Measurements from ENCODE around the gene ATP2B2.

Gene ATP2B2

DNA sequence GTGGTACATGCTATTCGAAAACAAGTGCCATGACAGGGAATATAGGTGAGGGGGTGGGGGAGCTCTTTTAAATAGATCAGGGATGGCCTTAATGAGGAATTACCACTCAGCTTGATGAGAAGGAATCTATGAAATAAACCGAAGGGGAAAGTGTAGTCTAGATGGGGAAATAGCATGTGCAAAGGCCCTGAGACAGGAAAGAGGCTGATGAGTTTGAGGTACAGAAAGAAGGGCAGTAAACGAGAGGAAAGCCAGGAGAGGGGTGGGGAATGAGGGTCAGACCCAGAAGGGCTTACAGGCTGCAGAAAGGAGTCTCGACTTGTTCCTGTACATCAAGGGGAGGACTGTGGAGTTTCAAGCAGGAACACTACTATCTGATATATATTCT, 12.2 kb downstream of the ATP2B2 start:
- no peak for DNase-seq (ENCODE audit: low spot score)

DNA sequence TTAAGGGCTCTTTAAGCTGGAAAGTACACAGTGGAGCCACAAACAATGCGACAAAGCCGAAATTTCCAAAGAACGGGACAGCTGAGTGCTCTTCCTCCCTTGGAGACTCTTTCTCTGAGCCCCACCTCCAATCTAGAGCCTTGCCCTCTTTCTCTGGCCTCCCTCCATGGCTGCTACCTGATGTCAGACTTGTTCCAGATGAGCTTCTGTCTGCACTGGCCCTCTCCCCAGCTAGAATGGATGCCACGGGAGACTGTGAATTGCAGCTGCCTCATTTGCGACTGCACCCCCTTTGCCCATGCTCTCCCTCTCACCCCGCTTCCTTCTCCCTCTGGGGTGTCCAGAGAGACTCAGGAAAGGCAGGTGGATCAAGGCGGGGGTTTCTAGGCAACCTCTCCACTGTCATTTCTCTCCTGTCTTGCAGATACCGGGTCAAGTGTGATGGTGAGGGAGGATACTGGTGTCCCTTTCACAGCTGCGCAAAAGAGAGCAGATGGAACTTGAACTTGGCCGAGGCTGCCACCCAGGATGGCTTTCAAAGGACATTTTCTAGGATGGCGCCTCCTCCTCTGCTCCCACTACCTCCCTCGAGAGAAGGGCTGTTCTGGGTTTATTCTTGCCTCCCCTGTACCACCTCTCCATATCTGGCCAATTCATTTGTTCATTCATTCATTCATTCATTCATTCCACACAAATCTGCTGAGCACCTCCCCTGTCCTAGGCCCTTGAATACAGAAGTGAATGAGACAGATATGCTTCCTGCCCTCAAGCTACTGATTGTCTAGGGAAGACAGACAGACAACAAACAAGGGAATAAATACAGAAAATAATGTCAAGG, 12.8 kb downstream of the ATP2B2 start:
- DNase-seq (ENCODE audit: low spot score): no peak

DNA sequence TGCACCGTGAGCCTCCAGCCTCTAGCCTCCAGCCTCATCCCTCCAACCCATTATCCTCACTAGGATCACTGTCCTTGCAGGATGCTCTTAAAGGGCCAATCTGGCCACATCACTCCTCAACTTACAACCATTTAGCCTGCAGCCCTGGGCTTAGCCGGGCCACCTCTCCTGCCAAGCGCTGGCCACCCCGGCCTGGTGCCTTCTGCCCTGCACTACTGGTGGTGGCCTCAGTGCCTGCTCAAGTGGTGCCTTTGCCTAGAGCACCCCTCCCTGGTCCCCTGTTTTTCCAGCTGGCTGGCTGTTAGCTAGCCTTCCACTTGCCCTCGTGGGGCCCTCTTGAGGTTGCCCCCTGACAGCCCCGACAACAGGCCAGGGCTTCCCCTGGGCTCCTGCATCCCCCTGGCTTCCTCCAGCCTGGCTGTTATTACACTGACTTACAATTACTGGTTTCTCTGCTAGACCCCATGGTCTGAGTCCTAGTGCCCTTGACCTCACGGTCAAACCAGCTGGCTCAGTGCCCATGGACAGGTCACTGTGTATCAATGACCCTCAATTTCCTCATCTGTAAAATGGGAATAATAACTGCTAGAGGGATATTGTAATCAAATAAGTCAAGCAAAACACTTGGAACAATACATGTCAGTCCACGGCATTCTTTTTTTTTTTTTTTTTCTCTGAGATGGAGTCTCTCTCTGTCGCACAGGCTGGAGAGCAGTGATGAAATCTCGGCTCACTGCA, 15.5 kb downstream of the ATP2B2 start:
- no peak for DNase-seq (ENCODE audit: low spot score)

DNA sequence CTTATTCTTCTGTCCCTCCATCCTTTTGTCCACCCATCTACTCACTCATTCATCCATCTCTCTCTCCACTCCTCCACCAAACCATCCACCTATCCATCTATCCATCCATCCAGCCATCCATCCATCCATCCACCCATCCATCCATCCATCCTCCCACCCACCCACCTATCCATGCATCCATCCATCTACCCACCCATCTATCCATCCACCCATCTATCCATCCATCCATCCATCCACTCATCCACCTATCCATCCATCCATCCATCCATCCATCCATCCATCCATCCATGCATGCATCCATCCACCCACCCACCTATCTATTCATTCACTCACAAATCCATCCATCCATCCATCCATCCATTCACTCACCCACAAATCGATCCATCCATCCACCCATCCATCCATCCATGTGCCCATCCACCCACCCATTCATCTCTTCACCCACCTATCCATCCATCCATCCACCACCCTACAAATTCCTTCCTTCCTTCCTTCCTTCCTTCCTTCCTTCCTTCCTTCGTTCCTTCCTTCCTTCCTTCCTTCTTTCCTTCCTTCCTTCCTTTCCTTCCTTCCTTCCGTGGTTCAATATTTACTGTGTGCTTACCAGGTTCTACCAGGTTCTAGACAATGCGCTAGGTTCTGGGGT, 17.3 kb downstream of the ATP2B2 start:
- no peak for DNase-seq (ENCODE audit: low spot score)

DNA sequence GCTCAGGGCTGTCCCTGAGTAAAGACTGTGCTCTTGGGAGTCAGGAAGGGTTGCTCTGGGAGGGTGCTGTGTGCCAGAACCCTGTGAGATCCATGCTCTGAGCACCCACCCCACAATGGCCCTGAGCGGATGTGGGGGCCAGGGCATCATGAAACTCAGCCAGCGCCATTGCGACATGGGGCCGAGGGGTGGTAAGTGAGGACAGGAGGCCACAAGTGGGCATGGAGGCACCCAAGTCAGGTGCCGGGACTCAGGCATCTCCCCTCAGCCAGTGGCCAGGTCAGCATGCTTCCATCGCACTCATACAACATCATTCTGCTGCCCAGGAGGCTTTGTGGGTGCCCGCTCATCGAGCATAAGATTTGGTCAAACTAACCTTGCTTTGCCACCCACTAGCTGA, 19.6 kb downstream of the ATP2B2 start:
- no peak for DNase-seq (ENCODE audit: low spot score)

DNA sequence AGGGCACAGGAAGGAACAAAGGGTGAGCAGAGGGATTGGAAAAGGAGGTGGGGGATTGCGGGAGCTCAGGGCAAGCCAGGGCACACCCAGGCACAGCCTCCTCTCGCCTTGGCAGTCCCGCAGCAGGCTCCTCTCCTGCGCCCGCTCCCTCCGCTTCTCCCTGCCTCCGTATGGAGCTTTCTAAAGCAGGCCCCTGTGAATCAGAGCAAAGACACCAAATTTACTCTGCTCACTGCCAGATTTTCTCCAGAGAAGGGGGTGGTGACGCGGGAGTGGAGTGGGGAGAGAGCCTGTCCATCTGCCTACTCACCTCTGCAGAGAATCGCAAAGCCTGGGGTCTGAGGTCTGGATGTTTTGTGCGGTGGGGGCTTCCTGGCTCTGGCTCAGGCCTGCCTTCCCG, 20.0 kb downstream of the ATP2B2 start:
- no peak for DNase-seq (ENCODE audit: low spot score)

DNA sequence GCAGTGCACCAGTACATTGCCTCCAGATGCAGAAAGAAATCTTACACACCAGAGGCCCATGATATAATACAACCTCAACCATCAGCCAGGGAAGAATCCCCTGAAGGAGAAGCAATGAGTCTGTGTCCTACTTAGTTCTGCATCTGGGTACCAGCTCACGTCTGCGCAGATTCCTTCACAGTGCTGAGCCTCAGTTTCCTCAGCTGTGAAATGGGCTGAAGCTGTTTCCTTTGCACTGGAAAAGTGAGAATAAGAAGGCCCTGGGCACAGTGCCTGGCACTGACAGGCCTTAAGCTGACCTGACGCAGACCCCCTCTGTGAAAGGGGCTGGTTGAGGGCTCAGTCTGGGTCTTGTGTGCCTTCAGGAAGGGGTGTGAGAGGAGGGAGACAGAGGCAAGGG, 20.7 kb downstream of the ATP2B2 start:
- no peak for DNase-seq (ENCODE audit: low spot score)

DNA sequence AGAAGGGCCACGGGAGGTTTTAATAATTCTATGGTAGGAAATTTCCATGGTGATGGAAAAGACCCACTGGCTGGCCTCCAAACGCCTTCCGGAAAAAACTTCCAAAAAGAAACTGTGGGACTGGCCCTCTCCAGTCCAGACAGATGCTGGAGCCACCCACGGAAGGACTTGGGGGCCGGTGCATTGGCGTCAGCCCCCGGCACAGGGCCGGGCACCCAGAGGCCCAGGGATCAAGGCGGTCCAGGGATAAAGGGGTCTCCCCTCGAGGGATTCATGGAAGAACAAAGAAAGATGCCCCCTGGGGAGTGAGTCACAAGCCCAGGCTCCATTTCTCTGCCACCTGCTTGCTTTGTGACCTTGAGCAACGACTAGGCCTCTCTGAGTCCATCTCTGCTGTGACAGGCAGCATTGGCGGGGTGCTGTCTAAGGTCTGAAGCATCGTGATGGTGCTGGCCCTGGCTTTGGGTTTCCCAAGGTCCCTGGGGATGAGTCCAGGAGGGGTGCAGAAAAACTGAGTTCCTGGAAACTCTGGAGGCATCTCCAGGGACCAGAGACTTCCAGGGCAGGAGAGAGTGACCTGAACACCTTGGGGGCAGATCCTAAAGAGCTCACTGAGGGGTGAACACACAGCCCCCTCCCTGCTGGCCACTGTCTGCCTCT, 21.6 kb downstream of the ATP2B2 start:
- no peak for DNase-seq (ENCODE audit: low spot score)

DNA sequence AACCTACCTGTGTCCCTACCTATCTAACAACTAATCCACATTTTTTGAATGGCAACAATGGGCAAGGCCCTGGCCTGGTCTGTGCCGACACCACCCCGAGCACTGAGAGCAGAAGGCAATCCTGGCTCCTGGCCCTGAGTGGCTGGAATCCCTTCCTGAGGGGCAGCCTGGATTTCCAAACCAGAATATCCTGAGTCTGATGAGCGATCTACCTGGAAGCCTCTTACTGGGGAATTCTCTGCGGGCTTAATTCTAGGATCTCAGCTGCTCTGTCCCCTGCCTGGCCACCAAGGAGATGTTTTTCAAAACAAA, 22.1 kb downstream of the ATP2B2 start:
- no peak for DNase-seq (ENCODE audit: low spot score)

DNA sequence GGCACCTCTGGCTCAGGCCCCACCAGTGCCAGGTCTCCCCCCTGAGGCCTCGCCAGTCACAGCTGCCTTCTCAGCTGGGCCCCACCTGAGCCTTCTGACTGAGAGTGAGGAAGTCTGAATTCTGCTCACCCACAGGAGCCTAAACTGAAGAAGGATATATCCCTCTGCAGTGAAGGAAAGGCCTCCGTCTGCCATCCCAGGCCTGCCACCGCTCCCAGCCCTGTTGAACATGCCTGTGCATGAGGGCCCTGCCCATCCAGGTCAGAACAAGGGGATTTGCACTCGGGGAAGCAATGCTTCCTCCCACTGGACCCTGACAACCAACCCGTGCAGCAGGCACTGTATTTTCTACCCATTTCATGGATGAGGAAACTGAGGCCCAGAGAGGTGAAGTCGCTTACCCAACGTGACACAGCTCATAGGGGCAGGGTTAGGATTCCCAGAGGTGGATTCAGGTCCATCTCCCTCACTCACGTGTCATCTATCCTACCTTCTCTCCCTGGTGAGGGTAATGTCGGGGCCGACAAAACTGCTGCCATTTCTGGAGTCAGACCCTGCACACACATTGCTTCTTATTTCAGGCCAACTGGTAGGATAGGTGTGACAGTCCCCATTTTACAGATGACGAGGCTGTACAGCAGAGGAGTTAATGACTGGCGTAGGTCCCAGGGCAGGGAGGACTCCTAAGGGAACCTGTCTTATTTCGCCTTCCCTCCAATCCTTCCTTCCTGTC, 22.6 kb downstream of the ATP2B2 start:
- DNase-seq (ENCODE audit: low spot score): no peak

DNA sequence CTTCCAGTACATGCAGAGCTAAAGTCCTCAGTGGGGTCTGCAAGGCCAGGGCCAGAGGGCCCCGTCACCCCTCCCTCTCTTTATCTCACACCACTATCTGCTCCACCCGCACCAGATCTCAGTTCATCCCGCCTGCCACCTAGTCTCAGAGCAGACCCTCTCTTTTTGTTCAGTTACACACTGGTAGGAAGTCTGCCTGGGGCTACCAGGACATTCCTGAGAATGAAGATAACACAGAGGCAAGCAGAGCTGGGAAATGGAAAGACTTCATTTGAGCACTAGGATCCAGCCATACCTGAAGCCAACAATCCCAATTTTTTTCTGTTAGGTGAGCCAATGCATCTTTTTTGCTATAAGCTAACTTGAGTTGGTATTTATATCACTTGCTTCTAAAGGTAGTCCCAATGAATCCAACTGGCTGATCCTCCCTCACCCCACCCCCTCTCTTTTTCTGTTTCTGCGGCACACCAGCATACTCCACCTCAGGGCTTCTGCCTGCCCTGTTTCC, 24.5 kb downstream of the ATP2B2 start:
- DNase-seq (ENCODE audit: low spot score): no peak

DNA sequence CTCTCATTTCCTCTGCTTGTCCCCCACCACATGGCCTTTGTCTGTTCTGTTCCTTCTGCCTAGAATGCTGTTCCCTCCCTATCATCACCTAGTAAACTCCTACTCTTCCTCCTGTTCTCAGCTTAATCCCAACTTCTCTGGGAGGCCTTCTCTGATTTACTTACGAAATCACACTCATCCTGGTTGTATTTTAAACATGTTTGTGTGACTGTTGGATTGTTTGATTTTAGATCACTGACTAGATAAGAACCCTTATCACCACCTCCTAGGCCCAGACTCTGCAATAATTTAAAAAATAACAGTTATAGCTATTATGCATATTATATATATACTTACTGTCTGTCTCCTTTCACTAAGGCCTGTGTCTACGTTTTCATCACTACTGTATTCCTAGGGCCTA, 26.1 kb downstream of the ATP2B2 start:
- no peak for DNase-seq (ENCODE audit: low spot score)

DNA sequence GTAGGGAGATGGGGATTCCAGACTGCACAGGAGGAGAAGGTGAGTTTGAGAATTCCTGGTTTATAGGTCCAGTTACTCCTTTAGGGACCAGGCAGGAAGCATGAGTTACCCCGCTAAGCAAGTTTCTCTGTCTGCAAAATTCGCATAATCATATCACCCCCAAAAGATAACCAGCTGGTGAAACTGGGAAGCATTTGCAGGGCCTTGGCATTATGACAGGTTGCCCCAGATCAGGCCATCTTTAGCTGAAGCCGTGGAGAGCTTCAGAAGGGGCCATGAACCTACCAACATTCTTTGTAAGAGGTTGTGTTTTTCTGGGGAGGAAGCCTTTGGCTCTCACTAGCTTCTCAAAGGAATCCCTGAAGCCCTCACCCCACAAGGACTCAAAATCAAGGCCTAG, 29.4 kb downstream of the ATP2B2 start:
- DNase-seq (ENCODE audit: low spot score): no peak

DNA sequence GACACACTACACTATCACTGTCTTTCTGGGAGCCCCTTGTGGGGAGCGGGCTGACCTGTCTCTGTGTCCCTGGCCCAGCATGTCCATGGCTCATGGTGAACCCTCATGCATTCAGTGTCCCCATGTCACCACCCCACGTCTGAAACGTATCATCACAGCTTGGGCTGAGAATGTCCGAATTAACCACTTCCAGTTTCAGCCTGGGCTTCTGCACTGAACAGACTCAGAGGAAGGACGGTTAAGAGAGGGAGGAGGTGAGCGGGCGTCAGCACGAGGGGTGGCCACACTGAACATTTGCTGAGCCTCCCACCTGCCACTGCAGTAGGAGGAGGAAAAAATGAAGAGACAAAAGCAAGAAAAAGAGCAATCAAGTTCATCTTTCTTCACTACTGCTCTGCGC, 30.5 kb downstream of the ATP2B2 start:
- no peak for DNase-seq (ENCODE audit: low spot score)

DNA sequence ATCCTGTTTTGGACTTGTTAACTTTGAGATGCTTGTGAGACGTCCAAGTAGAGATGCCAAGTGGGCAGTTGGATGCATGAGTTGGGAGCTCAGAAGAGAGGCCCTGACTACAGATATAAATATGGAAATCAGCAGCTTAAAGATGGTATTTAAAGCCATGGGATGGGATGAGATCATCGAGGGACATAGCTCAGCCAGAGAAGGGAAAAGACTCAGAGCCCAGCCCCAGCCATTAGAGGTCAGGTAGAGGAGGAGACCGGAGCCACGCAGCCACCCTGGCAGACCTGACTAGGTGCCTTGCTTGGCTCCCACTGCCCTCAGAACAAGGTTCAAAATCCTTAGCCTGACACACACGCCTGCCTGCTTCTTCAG, 31.1 kb downstream of the ATP2B2 start:
- DNase-seq (ENCODE audit: low spot score): no peak

DNA sequence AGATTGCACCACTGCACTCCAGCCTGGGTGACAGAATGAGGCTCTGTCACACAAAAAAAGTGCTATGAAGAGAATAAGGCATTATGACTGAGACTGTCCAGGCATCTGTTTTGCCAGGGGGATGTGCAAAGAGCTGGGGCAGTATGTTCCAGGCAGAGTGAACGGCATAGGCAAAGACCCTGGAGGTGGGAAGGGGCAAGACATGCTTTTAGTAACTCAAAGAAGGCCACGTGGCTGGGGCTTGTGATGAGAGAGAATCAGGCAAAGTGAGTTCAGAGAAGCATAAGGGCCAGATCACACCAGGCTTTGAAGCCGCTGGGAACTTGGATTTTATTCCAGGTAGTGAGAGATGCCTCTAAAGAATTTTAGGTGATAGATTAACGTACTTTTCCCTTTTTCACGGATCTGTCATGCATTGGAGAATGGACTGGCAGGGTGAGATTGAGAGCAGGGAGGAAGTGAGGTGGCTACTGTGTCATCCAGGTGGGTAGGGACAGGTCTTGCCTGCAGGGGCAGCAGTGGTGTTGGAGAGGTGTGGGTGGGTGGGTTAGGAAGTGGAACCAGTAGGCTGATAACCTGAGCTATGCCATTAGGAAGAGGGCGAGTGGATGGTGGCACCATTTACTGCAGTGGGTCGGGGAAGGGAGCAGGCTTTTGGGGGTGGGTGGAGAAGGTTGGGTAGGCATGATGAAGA, 31.7 kb downstream of the ATP2B2 start:
- DNase-seq (ENCODE audit: low spot score): no peak

DNA sequence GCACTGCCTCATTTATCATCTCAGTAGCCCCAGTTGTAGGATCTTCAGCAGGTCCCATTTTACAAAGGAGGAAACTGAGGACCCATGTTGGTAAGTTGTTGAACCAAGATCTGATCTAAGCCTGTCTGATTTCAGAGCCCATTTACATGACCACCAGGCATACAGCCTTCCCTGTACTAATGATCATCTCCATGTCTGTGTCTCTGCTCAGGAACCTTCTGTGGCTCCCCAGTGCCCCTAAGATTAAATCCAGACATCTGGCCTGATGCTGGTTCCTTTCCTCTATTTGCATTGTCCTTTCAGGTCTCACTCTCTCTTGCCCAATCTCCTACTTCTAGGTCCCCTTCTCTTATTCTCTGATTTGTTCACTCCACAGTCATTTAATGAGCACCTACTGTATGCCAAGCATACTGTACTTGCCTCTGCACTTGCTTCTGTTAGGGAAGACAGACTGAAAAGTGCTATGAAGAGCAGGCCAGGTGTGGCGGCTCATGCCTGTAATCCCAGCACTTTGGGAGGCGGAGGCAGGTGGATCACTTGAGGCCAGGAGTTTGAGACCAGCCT, 32.4 kb downstream of the ATP2B2 start:
- no peak for DNase-seq (ENCODE audit: low spot score)

DNA sequence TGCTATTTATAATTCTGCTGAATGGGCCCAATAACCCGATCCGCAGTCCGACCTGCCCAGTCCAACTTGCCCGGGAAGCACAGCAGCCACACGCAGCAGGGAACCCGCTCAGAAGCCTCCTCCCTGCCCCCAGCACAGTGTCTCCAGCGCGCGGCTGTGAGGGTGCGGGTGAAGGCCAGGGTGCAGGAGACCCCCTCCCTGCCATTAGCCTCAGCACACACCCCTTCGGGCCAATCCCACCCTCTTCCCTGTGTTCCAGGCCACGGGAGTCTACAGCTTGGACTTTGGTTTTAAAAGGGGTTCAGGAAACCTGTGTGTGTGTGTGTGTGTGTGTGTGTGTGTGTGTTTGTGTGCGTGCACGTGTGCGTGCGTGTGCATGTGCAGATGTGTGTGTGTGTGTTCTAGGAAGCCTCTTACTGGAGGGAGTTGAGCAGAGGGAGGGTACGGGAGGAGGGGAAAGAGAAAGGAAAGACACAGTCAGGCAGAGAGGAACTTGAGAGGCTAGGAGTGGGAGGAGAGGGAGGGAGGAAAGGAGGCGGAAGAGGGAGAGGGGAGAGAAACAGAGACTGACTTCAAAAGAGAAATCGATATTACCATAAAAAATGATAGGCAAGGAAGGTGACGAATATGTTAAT, 34.2 kb downstream of the ATP2B2 start:
- DNase-seq (ENCODE audit: low spot score): no peak

DNA sequence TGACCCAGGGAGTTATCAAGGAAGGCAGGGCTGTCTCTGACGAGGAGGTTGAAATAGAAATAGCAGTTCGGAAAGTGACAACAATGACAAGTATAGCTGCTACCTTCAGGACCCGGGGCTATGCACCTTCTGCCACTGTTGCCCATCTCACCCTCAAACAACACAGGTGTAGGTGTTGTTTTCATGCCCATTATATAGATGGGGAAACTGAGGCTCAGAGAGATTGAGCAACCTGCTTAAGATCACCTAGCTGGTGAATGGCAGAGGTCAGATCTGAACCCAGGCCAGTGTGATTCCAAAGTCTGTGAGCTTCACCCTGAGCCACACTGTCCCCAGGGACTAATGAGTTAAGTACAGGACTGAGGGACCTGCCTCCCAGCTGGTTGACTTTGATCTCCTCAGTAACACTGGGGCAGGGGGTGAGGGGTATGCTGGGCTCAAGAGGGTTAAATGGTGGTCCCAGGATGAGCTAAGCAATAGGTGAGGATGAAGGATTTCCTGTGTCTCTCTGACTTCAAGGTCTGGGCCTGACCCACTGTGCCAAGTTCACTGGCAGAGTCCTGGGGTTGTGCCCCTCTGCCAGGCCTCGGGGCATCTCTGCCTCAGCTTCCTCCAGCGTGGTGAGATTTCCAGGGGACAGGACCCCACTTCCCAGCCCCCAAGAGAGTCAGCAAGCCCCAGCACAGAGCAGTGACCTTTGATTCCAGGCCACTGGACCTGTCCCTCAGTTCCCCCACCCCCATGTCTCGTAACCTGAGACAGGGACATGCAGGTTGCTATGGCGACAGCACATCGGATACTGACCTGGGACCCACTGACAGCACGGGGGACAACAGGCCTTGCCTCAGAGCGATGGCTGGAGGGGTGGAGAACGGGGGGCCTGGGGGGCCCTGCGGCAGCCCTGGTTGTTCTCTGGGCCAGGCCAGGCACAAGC, 35.0 kb downstream of the ATP2B2 start:
- DNase-seq (ENCODE audit: low spot score): no peak
